Mucosa of descending colon (tissue), 3 donors: ENCODE results near the gene OSTN. TPM values are rescaled to one million over a fixed set of nuclear protein-coding genes. Genes with fewer than 3 reads are reported as not detected.
A peak's percentile ranks its signal among the peaks of the same experiment; 100 is the strongest.
"Not testable (repeated sequence)": the region's sequence is repeated elsewhere in the genome, so short reads cannot be mapped to it uniquely, and the experiment has no call there.

Experiments used
- ATAC-seq: fragments of 200-7000 bp; cut with Tn5 transposase; one replicate; pipeline ENCODE4 v1.9.1; 2020; ENCODE audit warnings: mild to moderate bottlenecking, moderate library complexity
- DNase-seq, 3 donors: peaks; one replicate each; pipeline ENCODE4 v3.0.0-alpha.2; 2020
- H3K36me3 ChIP-seq: fragments of 200-600 bp; one replicate; pipeline ENCODE4 v1.8.0; 2021; ENCODE audit warnings: low read depth, mild to moderate bottlenecking
- H3K4me1 ChIP-seq: fragments of 200-600 bp; one replicate; pipeline ENCODE4 v1.8.0; 2021; ENCODE audit warnings: low read depth, mild to moderate bottlenecking
- H3K4me3 ChIP-seq: fragments of 200-600 bp; one replicate; pipeline ENCODE4 v1.8.0; 2021; ENCODE audit warnings: mild to moderate bottlenecking
- H3K9me3 ChIP-seq: fragments of 200-600 bp; one replicate; pipeline ENCODE4 v1.8.0; 2021; ENCODE audit warnings: mild to moderate bottlenecking
- intact Hi-C, 2 donors: fragments of 100-400 bp; cut with DNase I in 1 of 2; cut with micrococcal nuclease in 1 of 2; formaldehyde crosslinking; loops; one replicate each; pipeline versions ENCODE4 v1.11.0 to v1.11.1; 2022; cut with DNase I, micrococcal nuclease
- total RNA-seq, 3 donors: library from RNA; stranded (reverse); fragmentation: NEBNext Ultra II Directional in 2 of 3; extraction: Animal tissue kit (Norgen Biotek cat#: 25700) in 2 of 3; gene quantifications; one replicate each; pipeline versions ENCODE4 v1.2.1 to v1.2.4, GENCODE V29; 2021 to 2023
- TF ChIP-seq, protein P1 (sequence below): fragments of 200-600 bp; IDR thresholded peaks from one replicate; pipeline ENCODE4 v1.8.0; 2022; ENCODE audit warnings: antibody characterized with exemption, mild to moderate bottlenecking
- donor health status: DM: no; HTN: no; CAD: no; lungs with moderate emphysema.
- donor health status: DM: no; HTN: no; CAD: no.
- donor health status: DM: no; HTN: yes; CAD: no.

OSTN gene
- total RNA-seq, 3 donors from 2014 or later, result not detected

DNA sequence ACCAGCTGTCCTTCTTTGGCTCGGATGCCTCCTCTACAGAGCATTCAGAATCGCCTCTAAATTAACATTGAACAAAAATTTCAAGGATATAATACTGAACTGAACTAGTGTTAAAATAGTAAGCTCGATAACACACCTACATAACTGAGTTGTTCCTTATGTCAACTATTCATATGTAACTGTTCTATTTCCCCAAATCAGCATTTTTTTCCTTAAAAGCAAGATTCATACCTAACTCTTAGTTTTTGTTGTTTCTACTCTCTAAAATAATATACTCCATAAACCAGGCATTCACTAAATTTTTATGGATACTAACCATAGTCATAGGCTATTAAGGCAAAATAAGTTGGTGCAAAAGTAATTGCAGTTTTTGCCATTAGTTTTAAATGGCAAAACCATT, 32.7 kb upstream of the OSTN start:
- Histone ChIP-seq H3K9me3 (no peaks in the 10 kb centered on the region), H3K4me1 (no peaks in the 10 kb centered on the region), H3K4me3 (no peak overlapping the region), H3K36me3 (no peaks in the 10 kb centered on the region)
- TF ChIP-seq, protein P1, sequence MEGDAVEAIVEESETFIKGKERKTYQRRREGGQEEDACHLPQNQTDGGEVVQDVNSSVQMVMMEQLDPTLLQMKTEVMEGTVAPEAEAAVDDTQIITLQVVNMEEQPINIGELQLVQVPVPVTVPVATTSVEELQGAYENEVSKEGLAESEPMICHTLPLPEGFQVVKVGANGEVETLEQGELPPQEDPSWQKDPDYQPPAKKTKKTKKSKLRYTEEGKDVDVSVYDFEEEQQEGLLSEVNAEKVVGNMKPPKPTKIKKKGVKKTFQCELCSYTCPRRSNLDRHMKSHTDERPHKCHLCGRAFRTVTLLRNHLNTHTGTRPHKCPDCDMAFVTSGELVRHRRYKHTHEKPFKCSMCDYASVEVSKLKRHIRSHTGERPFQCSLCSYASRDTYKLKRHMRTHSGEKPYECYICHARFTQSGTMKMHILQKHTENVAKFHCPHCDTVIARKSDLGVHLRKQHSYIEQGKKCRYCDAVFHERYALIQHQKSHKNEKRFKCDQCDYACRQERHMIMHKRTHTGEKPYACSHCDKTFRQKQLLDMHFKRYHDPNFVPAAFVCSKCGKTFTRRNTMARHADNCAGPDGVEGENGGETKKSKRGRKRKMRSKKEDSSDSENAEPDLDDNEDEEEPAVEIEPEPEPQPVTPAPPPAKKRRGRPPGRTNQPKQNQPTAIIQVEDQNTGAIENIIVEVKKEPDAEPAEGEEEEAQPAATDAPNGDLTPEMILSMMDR, result no peak
- intact Hi-C loops, result no loop called here
- no peak for ATAC-seq
- no peak for DNase-seq

DNA sequence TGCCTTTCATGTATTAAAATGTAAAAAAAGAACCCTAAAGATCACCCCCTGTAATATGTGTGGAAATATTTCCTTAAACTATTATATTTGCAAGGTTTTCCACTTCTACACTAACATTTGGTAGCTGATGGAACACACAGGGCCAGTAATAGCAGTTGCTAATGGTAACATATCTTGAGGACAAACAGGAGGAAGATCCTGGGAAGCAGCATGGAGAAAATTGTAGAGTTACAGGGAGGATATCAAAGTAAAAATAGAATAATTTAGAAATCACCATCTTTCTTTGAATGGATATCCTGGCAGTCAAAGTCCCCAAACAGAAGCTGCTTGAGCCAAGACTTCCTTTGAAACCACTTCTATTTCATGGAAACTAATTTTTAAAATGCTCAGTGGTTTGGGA, 29.5 kb upstream of the OSTN start:
- Histone ChIP-seq H3K4me3 (no peak overlapping the region), H3K9me3 (no peaks in the 10 kb centered on the region)

DNA sequence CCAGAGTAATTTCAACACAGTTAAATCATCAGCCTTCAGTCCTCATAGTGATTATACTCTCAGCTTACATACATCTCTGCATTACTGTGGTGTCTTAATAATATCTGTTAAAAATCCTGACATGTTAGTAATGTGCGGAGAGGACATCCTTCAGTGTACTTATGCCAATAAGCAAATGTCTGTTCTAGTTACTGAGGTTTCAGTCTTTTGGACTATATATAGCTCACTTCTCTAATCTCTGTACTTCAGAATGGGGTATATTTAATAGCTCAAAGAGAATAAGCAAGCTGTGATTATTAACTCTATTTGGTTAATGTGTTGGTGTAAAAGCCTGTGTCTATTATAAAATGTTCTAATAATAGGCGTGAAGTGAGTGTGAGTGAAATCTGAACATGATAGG, 28.9 kb upstream of the OSTN start:
- intact Hi-C loops, result no loop called here
- no peaks in the 10 kb centered on the region for H3K36me3 ChIP-seq
- DNase-seq, result no peak

More for the DNA sequence above, 29.5 kb upstream of the OSTN start:
- DNase-seq, result no peak
- ATAC-seq, result no peak
- TF ChIP-seq, protein P1, result no peak
- Histone ChIP-seq H3K4me1 (no peaks in the 10 kb centered on the region), H3K36me3 (no peaks in the 10 kb centered on the region)
- intact Hi-C loops, result no loop called here

DNA sequence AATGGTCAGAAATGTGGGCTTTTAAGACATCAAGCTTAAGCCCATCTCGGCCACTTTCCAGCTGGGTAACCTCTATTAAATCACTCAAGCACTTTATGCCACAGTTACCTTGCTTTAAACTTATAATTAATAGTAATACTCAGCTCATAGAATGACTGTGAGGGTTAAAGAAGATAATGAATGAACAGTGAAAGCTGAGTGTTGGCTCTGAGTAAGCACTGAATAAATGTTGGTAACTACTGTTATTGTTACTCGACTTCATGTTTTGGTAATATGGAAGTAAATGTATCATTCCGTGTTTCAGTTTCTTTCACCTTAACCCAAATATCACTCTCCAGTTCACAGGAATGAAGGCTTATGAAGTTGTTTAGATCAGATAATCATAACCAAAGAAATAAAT, 23.9 kb upstream of the OSTN start:
- no peak for ATAC-seq
- no peaks in the 10 kb centered on the region for H3K4me1 ChIP-seq
- intact Hi-C loops, result no loop called here
- no peaks in the 10 kb centered on the region for H3K36me3 ChIP-seq
- DNase-seq, result no peak
- TF ChIP-seq, protein P1, result no peak
- H3K4me3 ChIP-seq, result no peak overlapping the region
- H3K9me3 ChIP-seq, result no peaks in the 10 kb centered on the region

More for the DNA sequence above, 28.9 kb upstream of the OSTN start:
- ATAC-seq, result no peak
- Histone ChIP-seq H3K4me1 (no peaks in the 10 kb centered on the region), H3K9me3 (no peaks in the 10 kb centered on the region), H3K4me3 (no peak overlapping the region)
- TF ChIP-seq, protein P1, result no peak

DNA sequence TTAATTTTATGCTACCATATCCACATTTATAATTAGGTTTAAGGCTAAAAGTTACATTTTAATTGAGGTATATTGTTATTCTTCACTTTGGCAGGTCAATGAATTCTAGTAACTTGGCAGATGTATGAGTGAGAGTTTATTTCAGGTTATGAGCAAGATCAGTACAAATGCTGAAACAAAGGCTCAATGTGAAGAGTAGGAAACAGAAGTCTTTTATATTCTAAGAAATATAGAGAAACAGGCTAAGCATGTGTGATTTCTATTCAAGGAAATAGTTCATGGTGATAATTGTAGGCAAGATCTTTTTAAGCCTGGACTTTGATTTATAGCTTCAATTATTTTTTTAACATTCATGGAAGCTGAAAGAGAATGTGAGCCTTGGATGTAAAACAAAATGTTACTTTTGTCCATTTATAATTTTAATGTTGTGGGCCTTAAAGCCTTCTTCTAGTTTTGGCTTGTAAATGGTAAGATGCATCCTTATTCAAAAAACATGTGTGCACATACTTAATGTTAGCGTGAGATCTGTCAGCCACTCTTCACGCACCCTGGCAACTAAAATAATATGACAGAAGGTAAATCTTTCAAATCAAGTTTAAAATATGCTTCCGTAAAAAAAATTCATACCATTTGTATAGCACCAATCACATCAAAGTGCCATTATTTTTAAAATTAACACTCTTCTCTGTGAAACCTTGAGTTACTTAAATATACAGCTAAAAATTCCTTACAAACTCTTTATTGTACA, 22.8 kb upstream of the OSTN start:
- H3K4me3 ChIP-seq, result no peak overlapping the region
- intact Hi-C loops, result no loop called here
- H3K36me3 ChIP-seq, result no peaks in the 10 kb centered on the region
- TF ChIP-seq, protein P1, result no peak
- H3K4me1 ChIP-seq, result no peaks in the 10 kb centered on the region
- no peaks in the 10 kb centered on the region for H3K9me3 ChIP-seq
- DNase-seq (no peak), ATAC-seq (peak; percentile 21)

DNA sequence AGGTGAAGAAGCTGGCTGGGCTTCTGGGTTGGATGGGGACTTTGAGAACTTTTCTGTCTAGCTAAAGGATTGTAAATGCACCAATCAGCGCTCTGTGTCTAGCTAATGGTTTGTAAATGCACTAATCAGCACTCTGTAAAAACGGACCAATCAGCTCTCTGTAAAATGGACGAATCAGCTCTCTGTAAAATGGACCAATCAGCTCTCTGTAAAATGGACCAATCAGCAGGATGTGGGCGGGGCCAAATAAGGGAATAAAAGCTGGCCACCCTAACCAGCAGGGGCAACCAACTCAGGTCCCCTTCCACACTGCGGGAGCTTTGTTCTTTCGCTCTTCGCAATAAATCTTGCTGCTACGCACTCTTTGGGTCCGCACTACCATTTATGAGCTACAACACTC, 13.7 kb upstream of the OSTN start:
- H3K9me3 ChIP-seq, H3K4me1 ChIP-seq, H3K36me3 ChIP-seq, ATAC-seq, DNase-seq, intact Hi-C loops, H3K4me3 ChIP-seq: not testable (repeated sequence)

DNA sequence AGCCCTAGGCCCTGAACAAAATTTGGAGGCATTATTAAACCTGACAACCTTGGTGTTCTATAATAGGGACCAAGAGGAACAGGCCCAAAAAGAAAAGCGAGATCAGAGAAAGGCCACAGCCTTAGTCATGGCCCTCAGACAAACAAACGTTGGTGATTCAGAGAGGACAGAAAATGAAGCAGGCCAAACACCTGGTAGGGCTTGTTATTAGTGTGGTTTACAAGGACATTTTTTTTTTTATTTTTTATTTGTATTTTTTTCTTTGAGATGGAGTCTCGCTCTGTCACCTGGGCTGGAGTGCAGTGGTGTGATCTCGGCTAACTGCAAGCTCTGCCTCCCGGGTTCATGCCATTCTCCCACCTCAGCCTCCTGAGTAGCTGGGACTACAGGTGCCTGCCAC, 10.8 kb upstream of the OSTN start:
- H3K36me3 ChIP-seq, H3K9me3 ChIP-seq, H3K4me1 ChIP-seq, intact Hi-C loops, DNase-seq, ATAC-seq, H3K4me3 ChIP-seq: not testable (repeated sequence)

DNA sequence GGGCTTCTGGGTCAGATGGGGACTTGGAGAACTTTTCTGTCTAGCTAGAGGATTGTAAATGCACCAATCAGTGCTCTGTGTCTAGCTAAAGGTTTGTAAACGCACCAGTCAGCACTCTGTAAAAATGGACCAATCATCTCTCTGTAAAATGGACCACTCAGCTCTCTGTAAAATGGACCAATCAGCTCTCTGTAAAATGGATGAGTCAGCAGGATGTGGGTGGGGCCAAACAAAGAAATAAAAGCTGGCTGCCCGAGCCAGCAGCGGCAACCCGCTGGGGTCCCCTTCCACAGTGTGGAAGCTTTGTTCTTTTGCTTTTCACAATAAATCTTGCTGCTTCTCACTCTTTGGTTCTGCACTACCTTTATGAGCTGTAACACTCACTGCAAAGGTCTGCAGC, 6.8 kb upstream of the OSTN start:
- ATAC-seq, result not testable (repeated sequence)

More for the DNA sequence above, 6.8 kb upstream of the OSTN start:
- H3K9me3 ChIP-seq, H3K4me3 ChIP-seq, DNase-seq, H3K4me1 ChIP-seq, intact Hi-C loops, H3K36me3 ChIP-seq: not testable (repeated sequence)
